ENCODE results near the gene GBA2.
A peak's percentile ranks its signal among the peaks of the same experiment; 100 is the strongest.

The GBA2 gene

DNA sequence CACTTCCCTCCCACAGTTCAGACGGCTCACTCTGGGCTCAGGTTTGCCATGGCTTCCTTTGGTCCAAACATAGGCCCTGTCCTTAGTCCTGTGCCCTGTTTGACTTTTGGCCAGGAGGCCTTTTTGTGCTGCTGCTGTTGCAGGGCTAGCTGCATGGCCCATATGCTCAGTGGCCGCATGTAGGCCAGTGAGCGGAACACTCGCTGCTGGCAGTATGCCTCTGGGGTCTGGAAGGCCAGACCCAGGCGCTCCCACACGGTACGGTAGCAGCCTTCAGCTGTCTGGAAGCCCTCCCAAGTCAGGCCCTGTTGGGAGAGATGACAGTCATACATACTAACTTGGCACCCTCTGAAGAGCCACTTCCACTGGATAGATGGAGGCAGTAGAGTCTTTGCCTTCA, 11.9 kb downstream of the GBA2 start:
- ATAC-seq = no peak

DNA sequence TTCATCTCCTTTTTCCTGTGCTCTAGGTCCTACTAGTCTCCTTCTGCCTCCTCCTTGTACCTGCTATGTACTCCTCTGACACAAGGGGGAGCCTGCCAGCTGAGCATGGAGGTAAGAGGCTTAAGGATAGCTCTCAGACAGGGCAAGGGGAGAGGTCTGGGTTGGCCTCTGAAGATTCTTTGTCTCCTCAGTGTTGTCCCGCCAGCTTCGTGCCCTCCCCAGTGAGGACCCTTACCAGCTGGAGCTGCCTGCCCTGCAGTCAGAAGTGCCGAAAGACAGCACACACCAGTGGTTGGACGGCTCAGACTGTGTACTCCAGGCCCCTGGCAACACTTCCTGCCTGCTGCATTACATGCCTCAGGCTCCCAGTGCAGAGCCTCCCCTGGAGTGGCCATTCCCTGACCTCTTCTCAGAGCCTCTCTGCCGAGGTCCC, 12.8 kb downstream of the GBA2 start:
- TF ChIP-seq, protein P1, sequence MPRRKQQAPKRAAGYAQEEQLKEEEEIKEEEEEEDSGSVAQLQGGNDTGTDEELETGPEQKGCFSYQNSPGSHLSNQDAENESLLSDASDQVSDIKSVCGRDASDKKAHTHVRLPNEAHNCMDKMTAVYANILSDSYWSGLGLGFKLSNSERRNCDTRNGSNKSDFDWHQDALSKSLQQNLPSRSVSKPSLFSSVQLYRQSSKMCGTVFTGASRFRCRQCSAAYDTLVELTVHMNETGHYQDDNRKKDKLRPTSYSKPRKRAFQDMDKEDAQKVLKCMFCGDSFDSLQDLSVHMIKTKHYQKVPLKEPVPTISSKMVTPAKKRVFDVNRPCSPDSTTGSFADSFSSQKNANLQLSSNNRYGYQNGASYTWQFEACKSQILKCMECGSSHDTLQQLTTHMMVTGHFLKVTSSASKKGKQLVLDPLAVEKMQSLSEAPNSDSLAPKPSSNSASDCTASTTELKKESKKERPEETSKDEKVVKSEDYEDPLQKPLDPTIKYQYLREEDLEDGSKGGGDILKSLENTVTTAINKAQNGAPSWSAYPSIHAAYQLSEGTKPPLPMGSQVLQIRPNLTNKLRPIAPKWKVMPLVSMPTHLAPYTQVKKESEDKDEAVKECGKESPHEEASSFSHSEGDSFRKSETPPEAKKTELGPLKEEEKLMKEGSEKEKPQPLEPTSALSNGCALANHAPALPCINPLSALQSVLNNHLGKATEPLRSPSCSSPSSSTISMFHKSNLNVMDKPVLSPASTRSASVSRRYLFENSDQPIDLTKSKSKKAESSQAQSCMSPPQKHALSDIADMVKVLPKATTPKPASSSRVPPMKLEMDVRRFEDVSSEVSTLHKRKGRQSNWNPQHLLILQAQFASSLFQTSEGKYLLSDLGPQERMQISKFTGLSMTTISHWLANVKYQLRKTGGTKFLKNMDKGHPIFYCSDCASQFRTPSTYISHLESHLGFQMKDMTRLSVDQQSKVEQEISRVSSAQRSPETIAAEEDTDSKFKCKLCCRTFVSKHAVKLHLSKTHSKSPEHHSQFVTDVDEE (CRISPR knock-in tag; IDR thresholded peaks at IDR 0.05) = no peak
- TF ChIP-seq OSR1 (CRISPR knock-in tag; IDR thresholded peaks at IDR 0.05) (no peak), SNAI2 (CRISPR knock-in tag; IDR thresholded peaks at IDR 0.05) (no peak), BACH2 (CRISPR knock-in tag; IDR thresholded peaks at IDR 0.05; ENCODE audit: borderline replicate concordance) (no peak)
- TF ChIP-seq, protein P2, sequence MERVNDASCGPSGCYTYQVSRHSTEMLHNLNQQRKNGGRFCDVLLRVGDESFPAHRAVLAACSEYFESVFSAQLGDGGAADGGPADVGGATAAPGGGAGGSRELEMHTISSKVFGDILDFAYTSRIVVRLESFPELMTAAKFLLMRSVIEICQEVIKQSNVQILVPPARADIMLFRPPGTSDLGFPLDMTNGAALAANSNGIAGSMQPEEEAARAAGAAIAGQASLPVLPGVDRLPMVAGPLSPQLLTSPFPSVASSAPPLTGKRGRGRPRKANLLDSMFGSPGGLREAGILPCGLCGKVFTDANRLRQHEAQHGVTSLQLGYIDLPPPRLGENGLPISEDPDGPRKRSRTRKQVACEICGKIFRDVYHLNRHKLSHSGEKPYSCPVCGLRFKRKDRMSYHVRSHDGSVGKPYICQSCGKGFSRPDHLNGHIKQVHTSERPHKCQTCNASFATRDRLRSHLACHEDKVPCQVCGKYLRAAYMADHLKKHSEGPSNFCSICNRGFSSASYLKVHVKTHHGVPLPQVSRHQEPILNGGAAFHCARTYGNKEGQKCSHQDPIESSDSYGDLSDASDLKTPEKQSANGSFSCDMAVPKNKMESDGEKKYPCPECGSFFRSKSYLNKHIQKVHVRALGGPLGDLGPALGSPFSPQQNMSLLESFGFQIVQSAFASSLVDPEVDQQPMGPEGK (CRISPR knock-in tag; IDR thresholded peaks at IDR 0.05; ENCODE audit: borderline replicate concordance) = no peak
- ATAC-seq = peak; percentile 40

More for the DNA sequence above, 11.9 kb downstream of the GBA2 start:
- TF ChIP-seq TOX (CRISPR knock-in tag; IDR thresholded peaks at IDR 0.05; ENCODE audit: borderline replicate concordance) = no peak
- no peak for TF ChIP-seq ARNTL (CRISPR knock-in tag; IDR thresholded peaks at IDR 0.05; ENCODE audit: borderline replicate concordance, low read depth)
- TF ChIP-seq RARB (CRISPR knock-in tag; IDR thresholded peaks at IDR 0.05) = no peak
- TF ChIP-seq, protein P3, sequence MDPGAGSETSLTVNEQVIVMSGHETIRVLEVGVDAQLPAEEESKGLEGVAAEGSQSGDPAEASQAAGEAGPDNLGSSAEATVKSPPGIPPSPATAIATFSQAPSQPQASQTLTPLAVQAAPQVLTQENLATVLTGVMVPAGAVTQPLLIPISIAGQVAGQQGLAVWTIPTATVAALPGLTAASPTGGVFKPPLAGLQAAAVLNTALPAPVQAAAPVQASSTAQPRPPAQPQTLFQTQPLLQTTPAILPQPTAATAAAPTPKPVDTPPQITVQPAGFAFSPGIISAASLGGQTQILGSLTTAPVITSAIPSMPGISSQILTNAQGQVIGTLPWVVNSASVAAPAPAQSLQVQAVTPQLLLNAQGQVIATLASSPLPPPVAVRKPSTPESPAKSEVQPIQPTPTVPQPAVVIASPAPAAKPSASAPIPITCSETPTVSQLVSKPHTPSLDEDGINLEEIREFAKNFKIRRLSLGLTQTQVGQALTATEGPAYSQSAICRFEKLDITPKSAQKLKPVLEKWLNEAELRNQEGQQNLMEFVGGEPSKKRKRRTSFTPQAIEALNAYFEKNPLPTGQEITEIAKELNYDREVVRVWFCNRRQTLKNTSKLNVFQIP (CRISPR knock-in tag; IDR thresholded peaks at IDR 0.05; ENCODE audit: borderline replicate concordance, low read depth) = no peak
- no peak for TF ChIP-seq PPARA (CRISPR knock-in tag; IDR thresholded peaks at IDR 0.05; ENCODE audit: borderline replicate concordance)
- TF ChIP-seq ZNF70 (CRISPR knock-in tag; IDR thresholded peaks at IDR 0.05) = no peak
- no peak for TF ChIP-seq GLIS3 (CRISPR knock-in tag; IDR thresholded peaks at IDR 0.05)
- TF ChIP-seq ISL1 (CRISPR knock-in tag; IDR thresholded peaks at IDR 0.05) = no peak
- no peak for TF ChIP-seq ZFP3 (CRISPR knock-in tag; IDR thresholded peaks at IDR 0.05)
- TF ChIP-seq ZFP30 (CRISPR knock-in tag; IDR thresholded peaks at IDR 0.05) = no peak

DNA sequence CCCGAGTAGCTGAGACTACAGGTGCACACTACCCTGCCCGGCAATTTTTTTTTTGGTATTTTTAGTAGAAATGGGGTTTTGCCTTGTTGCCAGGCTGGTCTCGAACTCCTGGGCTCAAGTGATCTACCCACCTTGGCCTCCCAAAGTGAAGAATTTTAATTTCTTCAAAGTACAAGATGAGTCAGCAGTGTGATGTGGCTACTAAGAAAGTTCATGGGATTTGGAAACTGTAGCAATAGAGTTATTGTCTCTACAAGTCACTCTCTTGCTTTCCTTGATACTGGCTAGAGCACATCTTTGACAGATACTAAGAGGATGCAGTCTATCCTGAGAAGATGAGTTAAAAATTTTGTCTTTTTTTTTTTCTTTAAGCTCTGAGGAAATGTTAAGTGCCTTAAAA, 14.9 kb downstream of the GBA2 start:
- no peak for ATAC-seq
- TF ChIP-seq ISL1 (CRISPR knock-in tag; IDR thresholded peaks at IDR 0.05) (no peak), TOX (CRISPR knock-in tag; IDR thresholded peaks at IDR 0.05; ENCODE audit: borderline replicate concordance) (no peak), ZNF70 (CRISPR knock-in tag; IDR thresholded peaks at IDR 0.05) (no peak), TCF4 (CRISPR knock-in tag; IDR thresholded peaks at IDR 0.05; ENCODE audit: borderline replicate concordance) (no peak), CSDC2 (CRISPR knock-in tag; IDR thresholded peaks at IDR 0.05) (no peak), ZFP30 (CRISPR knock-in tag; IDR thresholded peaks at IDR 0.05) (no peak), GLIS3 (CRISPR knock-in tag; IDR thresholded peaks at IDR 0.05) (no peak), ARNTL (CRISPR knock-in tag; IDR thresholded peaks at IDR 0.05; ENCODE audit: borderline replicate concordance, low read depth) (no peak), RARB (CRISPR knock-in tag; IDR thresholded peaks at IDR 0.05) (no peak), OSR1 (CRISPR knock-in tag; IDR thresholded peaks at IDR 0.05) (no peak), ZNF8 (CRISPR knock-in tag; IDR thresholded peaks at IDR 0.05) (no peak), BACH2 (CRISPR knock-in tag; IDR thresholded peaks at IDR 0.05; ENCODE audit: borderline replicate concordance) (no peak)
- TF ChIP-seq, protein P4, sequence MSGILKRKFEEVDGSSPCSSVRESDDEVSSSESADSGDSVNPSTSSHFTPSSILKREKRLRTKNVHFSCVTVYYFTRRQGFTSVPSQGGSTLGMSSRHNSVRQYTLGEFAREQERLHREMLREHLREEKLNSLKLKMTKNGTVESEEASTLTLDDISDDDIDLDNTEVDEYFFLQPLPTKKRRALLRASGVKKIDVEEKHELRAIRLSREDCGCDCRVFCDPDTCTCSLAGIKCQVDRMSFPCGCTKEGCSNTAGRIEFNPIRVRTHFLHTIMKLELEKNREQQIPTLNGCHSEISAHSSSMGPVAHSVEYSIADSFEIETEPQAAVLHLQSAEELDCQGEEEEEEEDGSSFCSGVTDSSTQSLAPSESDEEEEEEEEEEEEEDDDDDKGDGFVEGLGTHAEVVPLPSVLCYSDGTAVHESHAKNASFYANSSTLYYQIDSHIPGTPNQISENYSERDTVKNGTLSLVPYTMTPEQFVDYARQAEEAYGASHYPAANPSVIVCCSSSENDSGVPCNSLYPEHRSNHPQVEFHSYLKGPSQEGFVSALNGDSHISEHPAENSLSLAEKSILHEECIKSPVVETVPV (CRISPR knock-in tag; IDR thresholded peaks at IDR 0.05) = no peak
- TF ChIP-seq, protein P2 (CRISPR knock-in tag; IDR thresholded peaks at IDR 0.05; ENCODE audit: borderline replicate concordance) = no peak
- TF ChIP-seq, protein P1 (CRISPR knock-in tag; IDR thresholded peaks at IDR 0.05) = no peak
